ENCODE measurements around the gene THEMIS.

DNA sequence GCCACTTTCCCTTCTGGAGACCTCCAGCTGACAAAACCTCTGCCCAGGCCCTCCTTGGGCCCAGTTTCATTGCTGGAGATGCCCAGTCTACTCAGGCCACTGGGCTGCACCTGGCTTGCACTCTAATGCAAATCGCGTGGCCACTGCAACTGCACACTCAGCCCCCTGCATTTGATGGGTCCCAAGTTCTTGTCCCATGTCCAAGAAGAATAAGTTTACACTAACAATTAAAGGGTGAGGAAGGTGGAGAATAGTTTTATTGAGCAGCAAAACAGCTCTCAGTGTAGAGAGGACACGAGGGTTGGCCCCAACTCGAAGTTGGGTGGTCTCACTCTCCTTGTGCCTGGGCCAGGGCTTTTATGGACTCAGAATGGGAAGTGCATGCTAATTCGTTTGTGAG, 31.9 kb upstream of the THEMIS start:
- TF ChIP-seq POLR2A (IDR thresholded peaks at IDR 0.05; ENCODE audit: low read length) = no peak
- no peak for TF ChIP-seq GATA1 (IDR thresholded peaks at IDR 0.05; ENCODE audit: low read depth, low read length)

Data from erythroblast (primary cell).